GM23338 (cell line): Measurements from ENCODE around the gene SUN5. TPM values are rescaled to one million over a fixed set of nuclear protein-coding genes. Genes with fewer than 3 reads are reported as not detected.

Source experiments
- REST ChIP-seq: IDR thresholded peaks from one replicate; pipeline ENCODE4 v1.6.1; 2018; ENCODE audit warnings: antibody characterized with exemption; ENCODE audit not compliant: unreplicated experiment
- STAT1 ChIP-seq: IDR thresholded peaks from one replicate; pipeline ENCODE4 v1.6.1; 2016; ENCODE audit warnings: antibody characterized with exemption; ENCODE audit not compliant: unreplicated experiment
- ZNF462 ChIP-seq: fragments of 250-450 bp; sonication (Bioruptor Pico); IDR thresholded peaks from 2 replicates; pipeline ENCODE4 v1.5.0; 2020; ENCODE audit warnings: mild to moderate bottlenecking, moderate library complexity
- polyA plus RNA-seq: library from polyadenylated mRNA; unstranded; fragments of >200 nt; fragmentation: Nextera tagmentation; extraction: Ambion mirVana; gene quantifications from 2 replicates; pipeline ENCODE4 v1.2.1, GENCODE V29; 2016
- total RNA-seq: library from RNA; depleted of rRNA; stranded (reverse); fragments of >200 nt; shearing (Covaris generic); gene quantifications from 2 replicates; pipeline ENCODE4 v1.2.3, GENCODE V29; 2014

SUN5 gene
- total and polyA plus RNA-seq, 2 experiments from 2014 or later = not detected

GRCh38 chr20:32970115-32970972 lies 33.9 kb downstream of the SUN5 start (continued):
- no peak for TF ChIP-seq ZNF462 (CRISPR knock-in tag)
- TF ChIP-seq REST = no peak
- TF ChIP-seq STAT1 = no peak
